Putamen (tissue), 1 donor: ENCODE results near the gene ZDHHC6.
"Not testable (repeated sequence)": the region's sequence is repeated elsewhere in the genome, so short reads cannot be mapped to it uniquely, and the experiment has no call there.

ENCODE experiments used
- DNase-seq: peaks from one replicate; pipeline ENCODE4 v3.0.0-alpha.2; 2016; ENCODE audit warnings: low spot score

ZDHHC6 gene

GRCh38 chr10:112389271-112389822 is 57.4 kb downstream of the ZDHHC6 start:
- no peak for DNase-seq

GRCh38 chr10:112388548-112388947 is 58.2 kb downstream of the ZDHHC6 start:
- DNase-seq, result no peak

GRCh38 chr10:112388056-112388455 is 58.7 kb downstream of the ZDHHC6 start:
- not testable (repeated sequence) for DNase-seq

GRCh38 chr10:112385201-112385600 is 61.5 kb downstream of the ZDHHC6 start:
- no peak for DNase-seq

GRCh38 chr10:112384141-112384540 is 62.6 kb downstream of the ZDHHC6 start:
- DNase-seq, result no peak

GRCh38 chr10:112383325-112383724 is 63.4 kb downstream of the ZDHHC6 start:
- DNase-seq, result no peak

- DNase-seq, result no peak
These were observed 64.0 kb downstream of the ZDHHC6 start for GRCh38 chr10:112382515-112383235.
